GM21381 (cell line): ENCODE data around the gene NUP62.

Experiments
- ATAC-seq: cut with Tn5 transposase; IDR thresholded peaks from one replicate; pipeline ENCODE4 v1.9.1; 2021; ENCODE audit warnings: mild to moderate bottlenecking, moderate library complexity; ENCODE audit not compliant: unreplicated experiment

NUP62 gene

GRCh38 chr19:49869484-49870308, 59.6 kb downstream of the NUP62 start:
- ATAC-seq, result peak; percentile 60

DNA sequence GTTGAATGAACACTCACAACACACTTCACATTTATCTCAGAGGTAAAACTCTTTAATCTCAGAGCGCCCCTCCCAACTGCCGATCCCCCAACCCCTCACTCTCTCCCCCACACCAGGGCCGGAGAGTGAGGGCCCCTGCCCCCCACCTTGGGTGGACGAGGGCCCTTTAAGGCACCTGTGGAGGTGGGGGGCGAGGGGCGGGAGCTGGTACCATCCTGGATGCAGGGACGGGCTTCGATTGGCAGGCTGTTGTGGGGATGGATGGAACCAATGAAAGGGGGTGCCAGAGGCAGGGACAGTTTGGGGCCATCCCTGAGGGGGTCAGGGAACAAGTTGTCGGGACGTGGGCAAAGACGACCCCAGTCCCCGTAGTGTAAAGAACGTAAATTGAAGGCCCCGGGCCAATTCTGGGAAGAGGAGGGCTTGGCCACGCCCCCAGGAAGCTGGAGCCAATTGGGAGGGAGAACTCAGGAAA, 60.3 kb downstream of the NUP62 start:
- peak; percentile 7 for ATAC-seq

DNA sequence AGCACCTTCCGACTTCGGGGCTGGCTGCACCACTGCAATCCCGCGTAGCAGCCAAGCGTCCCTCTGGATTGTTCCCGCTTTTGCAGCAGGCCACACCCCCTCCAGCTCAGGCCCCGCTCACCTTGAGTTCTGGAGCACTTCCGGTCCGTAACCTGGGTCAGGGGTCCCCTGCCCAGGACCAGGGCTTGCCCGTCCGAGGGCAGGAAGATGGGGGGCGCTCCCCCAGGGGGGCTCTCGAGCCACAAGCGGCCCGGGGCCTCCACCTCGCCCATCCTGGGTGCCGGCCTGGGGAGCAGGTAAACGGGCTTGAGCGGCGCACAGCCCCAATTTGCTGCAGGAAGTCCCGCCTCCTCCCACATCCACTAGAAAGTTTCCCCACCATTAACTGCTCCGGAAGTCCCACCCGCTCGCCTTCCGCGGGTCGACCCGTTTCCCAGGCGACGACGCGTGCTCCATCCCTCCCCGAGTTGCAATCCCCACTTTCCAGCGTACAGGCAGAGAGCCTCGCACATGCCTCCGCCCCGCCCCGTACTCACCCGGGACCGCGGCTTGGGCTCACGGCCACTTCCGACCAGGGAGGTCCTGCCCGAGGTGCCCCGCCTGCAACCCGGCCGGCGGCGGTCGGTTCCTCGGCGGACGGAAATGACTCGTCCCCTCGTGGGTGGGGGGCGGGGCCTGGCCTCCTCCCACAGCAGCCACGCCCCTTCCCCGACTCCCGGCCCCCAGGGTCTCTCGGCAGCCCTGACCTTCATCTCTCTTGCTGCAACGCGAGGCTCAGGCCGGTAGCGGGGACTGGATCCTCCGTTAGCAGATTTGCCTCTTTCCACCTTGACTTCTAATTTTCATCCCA, 62.1 kb downstream of the NUP62 start, which contains the start of gene PNKP:
PNKP (minus strand) TSS at position 644 of the 850 bp plus-strand sequence; CDS start at position 272, 372 bp downstream.
- peak; percentile 35 for ATAC-seq

GRCh38 chr19:49864890-49865289, 64.4 kb downstream of the NUP62 start:
- no peak for ATAC-seq

DNA sequence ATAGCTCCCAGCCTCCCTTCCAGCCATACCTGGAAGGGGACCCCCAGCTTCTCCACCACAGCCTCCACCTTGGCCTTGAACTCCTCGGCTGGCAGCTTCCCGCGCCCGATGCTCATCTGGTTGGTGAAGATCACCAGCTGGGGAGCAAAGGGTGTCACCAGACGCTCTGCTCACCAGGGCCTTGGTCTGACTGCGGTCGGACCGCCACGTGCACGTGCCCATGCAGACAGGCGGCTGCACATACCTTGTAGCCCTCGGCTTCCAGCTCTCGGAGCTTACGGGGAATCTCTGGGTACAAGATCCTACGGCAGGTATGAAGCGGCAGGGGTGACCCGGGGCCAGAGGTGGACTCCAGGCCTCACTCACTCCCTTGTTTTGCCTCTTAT, 65.4 kb downstream of the NUP62 start:
- no peak for ATAC-seq

DNA sequence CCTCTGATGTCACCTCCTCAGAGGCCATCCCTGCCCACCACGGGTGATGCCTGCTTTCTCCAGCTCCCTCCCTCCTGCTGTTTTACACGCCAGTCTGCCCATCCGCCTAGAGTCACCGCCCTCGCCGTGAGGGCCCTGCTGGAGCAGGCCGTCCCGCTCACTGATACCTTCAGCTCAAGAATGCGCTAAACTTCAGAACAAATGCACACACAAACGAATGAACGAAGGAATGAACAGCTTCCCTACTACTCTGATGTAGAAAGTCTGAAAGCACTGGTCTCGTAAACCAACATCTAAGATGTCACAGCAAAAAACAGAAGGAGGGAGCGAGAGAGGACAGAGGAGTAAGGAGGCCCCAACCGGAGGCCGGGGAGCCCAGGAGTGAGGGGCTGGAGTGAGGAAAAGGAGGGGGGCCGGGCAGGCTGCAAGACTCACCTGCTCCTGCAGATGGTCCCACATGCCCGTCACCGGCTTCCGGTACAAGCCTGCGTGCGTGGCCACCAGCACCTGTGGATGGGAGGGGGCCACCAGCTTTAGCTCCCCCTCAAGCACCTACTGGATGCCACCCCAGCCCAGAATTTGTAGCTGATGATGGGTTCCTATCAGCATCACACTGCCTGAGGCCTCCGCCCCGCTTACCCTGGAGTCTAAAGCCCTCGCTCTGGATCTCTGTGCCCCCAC, 65.9 kb downstream of the NUP62 start:
- no peak for ATAC-seq

DNA sequence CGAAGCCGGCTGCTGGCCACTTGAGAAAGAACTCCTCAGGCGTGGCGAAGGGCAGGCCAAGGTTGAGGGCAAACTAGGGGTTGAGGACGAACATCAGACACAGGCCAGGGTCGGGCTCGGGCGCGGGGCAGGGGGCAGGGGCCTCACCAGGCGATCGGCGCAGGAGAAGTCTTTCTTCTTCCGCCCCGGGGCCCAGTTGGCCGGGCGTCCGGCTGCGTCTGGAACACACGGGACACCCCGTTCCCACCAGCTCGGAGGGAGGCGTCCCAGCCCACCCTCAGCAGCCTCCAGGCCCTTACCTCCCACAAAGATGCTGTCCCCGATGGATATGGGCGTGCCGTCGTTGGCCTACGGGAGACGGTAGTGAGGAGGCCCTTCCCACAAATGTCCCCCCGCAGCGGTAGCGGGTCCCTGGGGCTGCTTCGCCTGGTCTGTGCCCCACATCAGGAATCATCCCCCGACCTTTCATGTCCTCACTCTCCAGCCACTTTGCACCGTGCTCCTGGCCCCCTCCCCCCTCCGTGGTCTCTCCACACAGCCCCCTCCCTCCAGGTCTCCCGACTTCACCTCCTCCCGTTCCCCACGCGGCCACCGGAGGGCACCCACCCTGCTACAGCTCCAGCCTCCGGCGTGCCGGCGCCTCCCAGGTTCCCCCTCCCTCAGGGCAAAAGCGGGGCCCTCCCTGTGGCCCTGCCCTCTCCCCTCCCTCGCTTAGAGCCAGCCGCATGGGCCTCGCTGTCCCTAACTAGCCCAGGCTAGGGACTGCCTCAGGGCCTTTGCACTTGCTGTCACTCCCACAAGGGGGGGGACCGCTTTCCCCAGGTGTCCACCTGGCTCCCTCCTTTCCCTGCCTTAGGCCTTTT, 66.7 kb downstream of the NUP62 start:
- ATAC-seq, result no peak

DNA sequence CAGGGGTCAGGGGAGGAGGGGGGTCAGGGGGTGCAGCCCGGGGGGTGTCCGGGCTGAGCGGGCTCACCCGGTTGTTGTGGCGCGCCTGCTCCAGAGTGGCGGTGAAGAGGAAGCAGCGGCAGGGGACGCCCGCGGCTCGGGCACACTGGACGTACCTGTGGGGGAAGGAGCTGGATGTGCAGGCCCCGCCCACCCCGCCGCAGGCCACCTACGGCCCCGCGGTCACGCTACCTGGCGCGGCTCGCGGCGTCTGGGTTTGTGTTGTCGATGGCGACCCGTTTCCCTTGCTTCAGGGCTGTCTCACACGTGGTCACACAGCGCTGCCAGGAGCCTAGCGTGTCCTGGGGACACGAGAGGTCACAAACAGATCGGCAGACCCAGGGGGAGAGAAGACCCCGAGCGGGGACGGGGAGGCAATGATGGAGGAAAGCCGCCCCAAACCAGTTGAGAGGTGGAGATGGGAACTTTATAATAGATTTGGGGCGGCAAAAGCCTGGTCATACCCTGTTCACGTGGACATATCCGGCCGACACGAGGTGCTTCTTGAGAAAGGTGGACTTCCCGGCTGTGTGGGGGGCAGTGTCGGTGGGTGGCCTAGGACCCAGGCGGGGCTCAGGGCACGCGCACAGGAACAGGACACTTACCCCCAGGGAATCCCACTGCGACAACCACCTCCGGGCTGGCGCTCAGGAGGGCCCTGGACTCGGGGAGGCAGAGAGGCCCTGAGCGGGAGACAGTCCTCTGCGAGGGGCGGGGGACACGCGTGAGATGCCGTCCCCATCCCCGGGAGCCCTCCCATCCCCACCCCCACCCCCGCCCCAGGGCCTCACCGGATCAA, 67.5 kb downstream of the NUP62 start:
- ATAC-seq, result no peak

DNA sequence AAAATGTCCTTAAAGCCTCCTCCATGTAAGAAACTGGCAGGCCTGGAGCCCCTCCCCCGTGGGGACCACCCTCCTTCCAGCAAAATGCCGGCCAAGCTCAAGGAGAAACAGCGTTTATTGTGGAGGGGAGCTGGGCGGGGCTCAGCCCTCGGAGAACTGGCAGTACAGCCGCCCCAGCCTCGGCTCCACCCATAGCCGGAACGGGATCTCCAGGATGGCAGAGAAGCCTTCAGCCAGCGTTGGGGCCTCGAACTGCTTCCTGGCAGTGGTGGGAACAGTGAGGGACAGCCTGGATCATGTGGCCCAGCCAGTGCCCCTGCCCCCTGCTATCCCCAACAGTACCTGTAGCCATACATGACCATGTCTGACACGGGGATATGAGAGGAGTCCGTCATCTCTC, 68.2 kb downstream of the NUP62 start:
- no peak for ATAC-seq

GRCh38 chr19:49860336-49861102, 68.8 kb downstream of the NUP62 start:
- no peak for ATAC-seq

- ATAC-seq, result no peak
These were observed 69.5 kb downstream of the NUP62 start for GRCh38 chr19:49859682-49860335.

- no peak for ATAC-seq
These were observed 71.0 kb downstream of the NUP62 start for GRCh38 chr19:49858088-49858985.

DNA sequence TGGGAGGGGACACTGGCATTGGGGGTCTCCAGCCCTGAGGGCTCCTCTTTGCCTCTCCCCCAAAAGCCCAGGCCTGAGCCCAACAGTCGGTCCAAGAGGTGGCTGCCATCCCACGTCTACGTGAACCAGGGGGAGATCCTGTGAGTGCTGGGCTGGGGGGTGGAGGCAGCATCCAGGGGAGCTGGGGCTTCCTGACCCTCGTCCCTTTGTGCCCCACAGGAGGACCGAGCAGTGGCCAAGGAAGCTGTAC, 71.5 kb downstream of the NUP62 start:
- no peak for ATAC-seq

DNA sequence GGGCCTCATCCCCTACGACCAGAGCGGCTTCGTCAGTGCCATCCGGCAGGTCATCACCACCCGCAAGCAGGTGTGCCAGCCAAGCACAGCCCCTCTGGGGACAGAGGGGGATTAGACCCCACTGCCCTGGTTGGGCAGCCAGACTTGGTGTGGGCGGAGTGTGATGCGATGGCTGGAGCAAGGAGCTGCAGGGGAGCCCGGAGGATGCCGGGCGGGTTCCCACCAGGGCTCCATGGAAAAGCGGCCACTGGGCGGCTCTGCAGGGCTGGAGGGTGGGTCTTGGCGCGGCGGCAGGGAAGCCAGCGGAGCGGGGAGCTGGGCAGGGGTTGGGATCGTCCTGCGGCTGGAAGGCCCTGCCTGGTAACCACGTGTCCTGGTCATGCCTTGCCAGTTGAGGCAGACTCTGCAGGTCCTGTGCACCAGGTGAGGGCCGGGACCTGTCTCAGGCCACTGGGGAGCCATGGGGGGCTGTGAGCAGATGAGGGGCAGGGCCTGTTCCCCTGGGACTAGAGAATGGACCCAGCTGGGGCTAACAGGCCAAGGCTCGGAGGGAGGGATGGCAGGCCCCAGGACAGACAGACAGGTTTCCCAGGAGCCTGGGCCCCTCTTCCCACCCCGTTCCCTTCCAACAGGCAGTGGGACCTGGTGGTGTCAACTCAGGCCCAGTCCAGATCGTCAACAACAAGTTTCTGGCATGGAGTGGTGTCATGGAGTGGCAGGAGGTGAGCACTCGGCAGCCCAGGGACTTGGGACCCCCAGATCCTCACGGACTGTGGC, 72.1 kb downstream of the NUP62 start:
- no peak for ATAC-seq
